ENCODE data around the gene FKBP1A.

The FKBP1A gene

GRCh38 chr20:1435337-1435699 is 42.5 kb upstream of the FKBP1A start:
- Histone ChIP-seq H3K27ac (no peak overlapping the region), H3K4me3 (no peak overlapping the region)
- no peak for DNase-seq (ENCODE audit: low spot score)
- TF ChIP-seq CTCF (IDR thresholded peaks at IDR 0.05), result no peak

GRCh38 chr20:1434571-1435336 is 41.9 kb upstream of the FKBP1A start:
- TF ChIP-seq CTCF (IDR thresholded peaks at IDR 0.05), result no peak
- Histone ChIP-seq H3K27ac (no peak overlapping the region), H3K4me3 (no peak overlapping the region)
- no peak for DNase-seq (ENCODE audit: low spot score)

GRCh38 chr20:1431158-1431557 is 38.3 kb upstream of the FKBP1A start:
- TF ChIP-seq CTCF (IDR thresholded peaks at IDR 0.05), result no peak
- no peak for DNase-seq (ENCODE audit: low spot score)
- no peak overlapping the region for H3K27ac ChIP-seq
- no peak overlapping the region for H3K4me3 ChIP-seq

- no peak for TF ChIP-seq CTCF (IDR thresholded peaks at IDR 0.05)
- DNase-seq (ENCODE audit: low spot score), result no peak
- Histone ChIP-seq H3K4me3 (no peak overlapping the region), H3K27ac (no peak overlapping the region)
Observed at GRCh38 chr20:1430004-1430451, 37.2 kb upstream of the FKBP1A start.

- Histone ChIP-seq H3K27ac (no peak overlapping the region), H3K4me3 (no peak overlapping the region)
- peak; percentile 17 for DNase-seq (ENCODE audit: low spot score)
- TF ChIP-seq CTCF (IDR thresholded peaks at IDR 0.05), result no peak
Observed at GRCh38 chr20:1429143-1429728, 36.4 kb upstream of the FKBP1A start.

- H3K27ac ChIP-seq, result no peak overlapping the region
- DNase-seq (ENCODE audit: low spot score), result peak; percentile 21
- TF ChIP-seq CTCF (IDR thresholded peaks at IDR 0.05), result no peak
- no peak overlapping the region for H3K4me3 ChIP-seq
Observed at GRCh38 chr20:1427457-1428054, 34.7 kb upstream of the FKBP1A start.

Measured in coronary artery (tissue), 2 donors.